Activated naive CD8-positive, alpha-beta T cell treated with anti-CD3 and anti-CD28 coated beads for 36 hours (primary cell): Measurements from ENCODE around the gene CSRNP3. TPM values are rescaled to one million over a fixed set of nuclear protein-coding genes. Genes with fewer than 3 reads are reported as not detected.

Experiments
- DNase-seq: peaks from one replicate; pipeline ENCODE4 v3.0.0; 2021
- H3K27ac Mint-ChIP-seq: one replicate; pipeline ENCODE4 v1.8.0; 2022; ENCODE audit warnings: mild to moderate bottlenecking, moderate library complexity, mixed read lengths
- H3K27me3 Mint-ChIP-seq: one replicate; pipeline ENCODE4 v1.8.0; 2022; ENCODE audit warnings: mild to moderate bottlenecking, mixed read lengths
- H3K36me3 Mint-ChIP-seq: one replicate; pipeline ENCODE4 v1.8.0; 2021; ENCODE audit warnings: mild to moderate bottlenecking, mixed read lengths
- H3K4me1 Mint-ChIP-seq: one replicate; pipeline ENCODE4 v1.8.0; 2021; ENCODE audit warnings: mixed read lengths
- H3K4me3 Mint-ChIP-seq: one replicate; pipeline ENCODE4 v1.8.0; 2022; ENCODE audit warnings: mild to moderate bottlenecking, moderate library complexity, mixed read lengths
- H3K9me3 Mint-ChIP-seq: one replicate; pipeline ENCODE4 v1.8.0; 2022; ENCODE audit warnings: mixed read lengths
- total RNA-seq, 2 experiments: library from RNA; stranded (reverse); gene quantifications; one replicate each; pipeline ENCODE4 v1.2.3, GENCODE V29; 2021

Gene CSRNP3
- total RNA-seq, 2 experiments from 2014 or later = not detected

DNA sequence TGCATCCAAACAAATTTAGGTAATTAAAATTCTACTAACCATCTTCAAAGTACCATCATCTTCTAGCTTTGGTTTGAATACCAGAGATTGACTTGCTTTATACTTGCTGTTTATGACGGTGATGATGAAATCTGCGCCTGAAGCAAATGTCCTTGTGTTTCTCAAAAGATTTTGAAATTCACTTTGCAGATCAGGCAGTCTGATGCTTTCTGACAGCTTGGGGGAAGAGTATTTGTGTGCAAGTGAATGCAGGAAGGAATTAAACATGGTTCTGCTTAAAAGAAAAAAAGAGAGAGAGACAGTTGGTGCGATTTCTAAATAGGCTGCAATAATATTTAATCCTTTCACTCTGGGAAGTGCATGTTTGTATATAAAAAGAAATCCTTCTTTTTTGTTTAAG is 29.6 kb downstream of the CSRNP3 start:
- Mint-ChIP-seq H3K4me3 (no peak overlapping the region), H3K36me3 (no peaks in the 10 kb centered on the region), H3K9me3 (no peaks in the 10 kb centered on the region), H3K4me1 (no peaks in the 10 kb centered on the region), H3K27ac (no peak overlapping the region), H3K27me3 (no peaks in the 10 kb centered on the region)
- no peak for DNase-seq

DNA sequence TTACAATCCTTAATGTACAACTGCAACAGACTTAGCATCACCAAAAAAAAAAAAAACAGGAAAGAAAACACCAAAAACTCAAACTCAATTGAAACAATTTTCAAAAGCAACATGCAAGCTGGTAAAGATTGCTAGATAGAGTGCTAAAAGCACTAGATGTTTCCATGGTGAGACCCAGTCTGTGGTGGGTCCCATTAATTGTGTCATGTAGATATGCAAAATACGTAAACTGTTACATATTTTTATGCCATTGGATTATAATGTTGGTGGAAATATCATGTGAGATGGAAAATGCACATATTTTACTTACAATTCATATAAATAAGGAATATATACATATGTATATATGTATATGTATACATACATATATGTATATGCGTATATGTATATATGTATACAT is 30.5 kb downstream of the CSRNP3 start:
- no peaks in the 10 kb centered on the region for H3K4me1 Mint-ChIP-seq
- H3K27ac Mint-ChIP-seq = no peak overlapping the region
- no peaks in the 10 kb centered on the region for H3K27me3 Mint-ChIP-seq
- no peak overlapping the region for H3K4me3 Mint-ChIP-seq
- no peaks in the 10 kb centered on the region for H3K9me3 Mint-ChIP-seq
- no peaks in the 10 kb centered on the region for H3K36me3 Mint-ChIP-seq
- no peak for DNase-seq

DNA sequence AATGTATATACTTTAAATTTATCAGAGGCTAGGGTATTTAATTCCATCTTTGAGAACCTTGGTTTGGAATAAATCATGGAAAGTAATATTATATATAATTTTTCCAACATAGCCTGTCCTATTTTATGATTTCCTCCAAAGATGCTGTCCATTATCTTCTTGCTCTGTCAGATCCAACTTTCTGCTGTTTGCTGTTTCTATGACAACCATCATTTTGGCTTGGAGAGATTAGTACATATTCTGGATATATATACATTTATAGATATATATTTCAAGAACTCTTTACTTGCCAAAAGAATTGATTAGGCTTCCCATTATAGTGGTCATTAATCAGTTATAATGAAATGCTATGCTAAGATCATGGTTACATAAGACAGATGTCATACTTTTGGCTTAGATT is 31.3 kb downstream of the CSRNP3 start:
- Mint-ChIP-seq H3K9me3 (no peaks in the 10 kb centered on the region), H3K4me3 (no peak overlapping the region), H3K27me3 (no peaks in the 10 kb centered on the region), H3K27ac (no peak overlapping the region), H3K4me1 (no peaks in the 10 kb centered on the region), H3K36me3 (no peaks in the 10 kb centered on the region)
- no peak for DNase-seq

DNA sequence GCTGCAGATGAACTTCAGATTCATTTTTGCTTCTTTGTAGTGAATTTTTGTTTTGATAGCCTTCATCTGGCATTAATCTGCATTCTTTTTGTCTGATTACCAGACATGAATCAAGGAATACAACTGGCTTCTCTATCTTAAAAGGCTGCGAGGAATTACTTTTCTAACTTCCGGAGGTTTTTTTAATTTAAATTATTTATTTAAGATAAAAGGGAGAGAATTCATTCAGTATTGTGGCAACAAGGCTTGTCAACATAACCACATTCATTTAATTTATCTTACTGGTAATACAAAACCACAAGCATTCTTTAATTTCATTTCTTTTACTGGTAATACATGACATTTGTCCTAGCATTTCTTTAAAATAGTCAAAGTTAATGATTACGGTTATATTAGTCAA is 36.0 kb downstream of the CSRNP3 start:
- Mint-ChIP-seq H3K27me3 (no peaks in the 10 kb centered on the region), H3K27ac (no peak overlapping the region), H3K4me1 (no peaks in the 10 kb centered on the region), H3K9me3 (no peaks in the 10 kb centered on the region), H3K4me3 (no peak overlapping the region), H3K36me3 (no peaks in the 10 kb centered on the region)
- DNase-seq = no peak

DNA sequence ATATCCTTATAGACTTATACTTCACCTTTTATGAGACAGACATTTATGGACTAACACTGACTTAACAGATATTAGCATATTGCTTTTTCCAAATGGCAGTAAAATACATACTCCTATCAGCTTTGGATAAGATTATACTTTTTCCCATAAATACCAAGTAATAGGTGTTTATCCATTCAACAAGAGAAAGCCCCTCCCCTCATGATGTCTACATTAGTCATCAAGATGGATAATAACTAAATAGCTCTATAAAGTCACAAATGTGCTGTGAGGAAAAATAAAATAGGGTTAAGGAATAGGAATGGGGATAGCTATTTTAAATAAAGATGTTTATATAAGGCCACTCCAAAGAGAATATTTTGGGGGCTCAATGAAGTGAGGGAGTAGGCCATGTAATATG is 39.4 kb downstream of the CSRNP3 start:
- DNase-seq = no peak
- Mint-ChIP-seq H3K4me1 (no peaks in the 10 kb centered on the region), H3K36me3 (no peaks in the 10 kb centered on the region), H3K4me3 (no peak overlapping the region), H3K27ac (no peak overlapping the region), H3K9me3 (no peaks in the 10 kb centered on the region), H3K27me3 (no peaks in the 10 kb centered on the region)

DNA sequence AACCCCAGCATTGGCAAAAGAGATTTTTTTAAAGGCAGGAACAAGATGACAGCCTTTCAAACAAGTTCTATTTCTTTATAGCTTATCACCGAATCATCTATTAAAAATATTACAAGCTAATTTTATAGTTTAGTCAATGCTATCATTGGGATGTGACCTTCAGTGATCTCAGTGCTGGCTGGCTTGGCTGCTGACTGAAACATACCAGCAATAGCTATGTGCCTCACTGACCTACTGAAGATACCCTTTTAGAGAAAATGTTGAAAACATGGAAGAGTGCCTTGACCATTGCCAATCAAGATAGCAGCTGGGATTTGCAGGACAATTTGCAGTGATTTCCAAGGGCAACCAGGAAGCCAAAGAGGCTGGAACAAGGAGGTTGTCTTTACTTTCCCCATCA is 44.0 kb downstream of the CSRNP3 start:
- Mint-ChIP-seq H3K9me3 (no peaks in the 10 kb centered on the region), H3K4me1 (no peaks in the 10 kb centered on the region), H3K36me3 (no peaks in the 10 kb centered on the region), H3K4me3 (no peak overlapping the region), H3K27ac (no peak overlapping the region), H3K27me3 (no peaks in the 10 kb centered on the region)
- DNase-seq = no peak

DNA sequence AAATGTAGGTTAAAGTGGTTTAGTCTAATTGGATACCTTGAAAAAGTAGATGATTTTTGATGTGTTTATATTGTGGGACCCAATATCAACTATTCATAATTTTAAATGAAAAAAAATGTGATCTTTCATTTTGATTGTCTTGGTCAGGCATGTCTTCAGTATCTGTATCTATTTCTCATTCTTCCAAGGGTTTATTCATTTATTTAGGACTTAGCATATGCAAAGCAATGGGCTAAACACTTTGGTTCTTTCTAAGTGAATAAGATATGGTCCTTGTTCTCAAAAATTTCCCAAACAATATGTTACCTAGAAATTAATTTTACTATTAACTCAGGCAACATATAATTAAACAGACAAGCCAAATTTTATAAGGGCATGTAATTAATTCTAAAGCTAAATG is 49.1 kb downstream of the CSRNP3 start:
- H3K9me3 Mint-ChIP-seq = no peaks in the 10 kb centered on the region
- H3K27ac Mint-ChIP-seq = no peak overlapping the region
- no peak for DNase-seq
- no peaks in the 10 kb centered on the region for H3K27me3 Mint-ChIP-seq
- no peaks in the 10 kb centered on the region for H3K4me1 Mint-ChIP-seq
- H3K36me3 Mint-ChIP-seq = no peaks in the 10 kb centered on the region
- no peak overlapping the region for H3K4me3 Mint-ChIP-seq

DNA sequence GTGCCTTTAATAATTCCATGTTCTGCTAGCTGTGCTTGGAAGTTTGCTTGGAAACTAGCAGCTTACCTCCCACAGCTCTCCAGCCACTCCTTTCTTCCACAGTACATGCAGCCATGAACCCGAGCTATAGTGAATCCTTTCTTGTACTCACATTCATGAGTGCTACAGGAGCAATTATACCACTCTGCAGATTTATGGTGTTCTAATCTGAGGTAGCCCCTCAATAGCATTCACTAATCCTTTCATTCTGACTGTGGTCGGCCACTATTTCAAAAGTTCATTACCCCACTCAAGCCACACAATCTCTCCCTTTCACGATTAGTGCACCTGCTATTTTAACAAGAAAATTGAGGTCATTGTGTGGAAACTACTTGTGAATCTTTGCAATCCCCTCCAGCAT is 53.2 kb downstream of the CSRNP3 start:
- no peaks in the 10 kb centered on the region for H3K36me3 Mint-ChIP-seq
- no peaks in the 10 kb centered on the region for H3K27me3 Mint-ChIP-seq
- H3K27ac Mint-ChIP-seq = no peak overlapping the region
- no peak for DNase-seq
- no peaks in the 10 kb centered on the region for H3K4me1 Mint-ChIP-seq
- H3K9me3 Mint-ChIP-seq = no peaks in the 10 kb centered on the region
- H3K4me3 Mint-ChIP-seq = no peak overlapping the region

DNA sequence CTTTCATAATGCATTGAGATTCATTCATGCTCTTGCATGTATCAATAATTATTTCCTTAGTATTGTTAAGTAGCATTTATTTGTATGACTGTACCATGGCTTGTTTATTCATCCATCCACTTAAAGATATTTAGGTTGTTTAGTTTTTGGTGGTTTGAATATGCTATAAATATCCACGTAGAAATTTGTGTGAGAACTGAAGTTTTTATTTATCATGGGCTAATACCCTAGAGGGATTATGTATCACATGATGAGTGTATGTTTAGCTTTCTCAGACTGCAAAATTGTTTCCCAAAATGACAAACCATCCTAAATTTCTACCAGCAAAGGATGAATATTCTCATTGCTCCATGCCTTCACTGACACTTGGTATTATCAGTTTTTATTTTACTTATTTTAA is 55.2 kb downstream of the CSRNP3 start:
- no peaks in the 10 kb centered on the region for H3K36me3 Mint-ChIP-seq
- no peak overlapping the region for H3K27ac Mint-ChIP-seq
- DNase-seq = no peak
- no peaks in the 10 kb centered on the region for H3K27me3 Mint-ChIP-seq
- no peaks in the 10 kb centered on the region for H3K4me1 Mint-ChIP-seq
- H3K4me3 Mint-ChIP-seq = no peak overlapping the region
- no peaks in the 10 kb centered on the region for H3K9me3 Mint-ChIP-seq

DNA sequence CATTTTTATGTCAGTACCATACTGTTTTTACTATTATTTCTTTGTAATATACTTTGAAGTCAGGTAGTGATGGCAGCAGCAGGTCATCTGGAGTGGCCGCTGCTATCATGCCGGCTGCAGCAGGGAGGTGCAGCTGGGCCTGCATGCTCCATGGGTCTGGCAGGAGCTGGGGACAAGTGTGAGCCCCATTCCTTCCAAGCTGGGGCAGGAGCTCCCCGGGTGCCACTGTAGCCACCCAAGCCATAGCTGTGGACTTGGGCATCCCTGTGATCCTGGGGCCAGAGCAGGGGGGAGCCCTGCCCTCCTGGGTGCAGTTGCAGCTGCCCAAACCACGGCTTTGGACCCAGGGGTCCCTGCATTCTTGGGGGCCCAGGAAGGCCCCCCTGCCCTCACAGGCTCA is 59.2 kb downstream of the CSRNP3 start:
- Mint-ChIP-seq H3K27ac (no peak overlapping the region), H3K9me3 (peaks cover 2% of the 10 kb centered on the region), H3K4me3 (no peak overlapping the region), H3K27me3 (no peaks in the 10 kb centered on the region), H3K36me3 (no peaks in the 10 kb centered on the region), H3K4me1 (no peaks in the 10 kb centered on the region)
- DNase-seq = no peak

DNA sequence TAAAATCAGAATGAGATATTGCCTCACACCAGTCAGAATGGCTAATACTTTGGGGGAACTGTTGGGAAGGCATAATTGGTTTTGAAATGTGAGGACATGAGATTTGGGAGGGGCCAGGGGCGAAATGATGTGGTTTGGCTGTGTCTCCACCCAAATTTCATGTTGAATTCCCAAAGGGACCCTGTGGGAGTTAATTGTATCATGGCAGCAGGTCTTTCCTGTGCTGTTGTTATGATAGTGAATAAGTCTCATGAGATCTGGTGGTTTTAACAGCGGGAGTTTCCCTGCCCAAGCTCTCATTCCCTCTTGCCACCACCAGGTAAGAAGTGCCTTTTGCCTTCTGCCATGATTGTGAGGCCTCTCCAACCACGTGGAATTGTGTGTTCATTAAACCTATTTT is 59.6 kb downstream of the CSRNP3 start:
- H3K4me3 Mint-ChIP-seq = no peak overlapping the region
- H3K27ac Mint-ChIP-seq = no peak overlapping the region
- H3K4me1 Mint-ChIP-seq = no peaks in the 10 kb centered on the region
- no peak for DNase-seq
- H3K9me3 Mint-ChIP-seq = peaks cover 2% of the 10 kb centered on the region
- no peaks in the 10 kb centered on the region for H3K27me3 Mint-ChIP-seq
- no peaks in the 10 kb centered on the region for H3K36me3 Mint-ChIP-seq

DNA sequence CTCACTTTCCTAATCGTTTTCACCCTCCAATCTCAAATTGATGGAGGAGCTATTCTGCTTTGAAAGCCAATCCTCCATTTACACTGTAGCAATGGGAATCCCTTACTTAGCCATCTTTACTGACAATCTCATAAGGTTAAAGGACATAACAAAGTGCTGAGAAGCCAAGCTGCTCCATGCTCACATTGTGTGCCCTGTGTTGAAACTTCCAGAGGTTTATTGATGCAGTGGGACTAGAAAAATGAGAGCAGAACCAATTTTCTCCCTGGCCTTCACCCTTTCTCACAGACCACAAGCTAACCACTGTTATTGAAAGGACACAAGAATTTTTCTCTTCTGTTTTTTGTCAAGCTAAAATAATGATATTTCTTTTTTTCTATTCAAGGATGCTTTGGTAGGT is 63.8 kb downstream of the CSRNP3 start:
- Mint-ChIP-seq H3K27me3 (no peaks in the 10 kb centered on the region), H3K9me3 (peaks cover 2% of the 10 kb centered on the region)

DNA sequence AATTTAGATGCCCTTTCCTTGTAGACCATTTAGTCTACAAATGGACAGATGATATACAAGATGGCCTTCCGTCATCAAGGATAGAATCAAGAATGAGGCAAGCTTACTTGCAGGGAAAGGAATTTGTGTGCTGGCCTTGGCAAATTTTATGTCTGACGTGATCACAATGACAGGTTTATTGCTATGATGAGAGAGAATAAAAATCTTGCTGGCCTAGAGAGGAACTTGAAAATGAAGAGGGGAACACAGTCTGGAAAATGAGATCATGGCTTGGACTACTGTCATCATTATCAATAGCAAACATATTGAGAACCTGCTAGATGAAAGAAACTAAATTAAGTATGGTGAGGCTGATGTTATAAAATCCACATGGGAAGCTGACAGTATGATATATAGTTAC is 66.0 kb downstream of the CSRNP3 start:
- DNase-seq = no peak
- H3K4me3 Mint-ChIP-seq = no peak overlapping the region
- no peaks in the 10 kb centered on the region for H3K36me3 Mint-ChIP-seq
- no peaks in the 10 kb centered on the region for H3K4me1 Mint-ChIP-seq
- no peak overlapping the region for H3K27ac Mint-ChIP-seq
- no peaks in the 10 kb centered on the region for H3K27me3 Mint-ChIP-seq
- peaks cover 2% of the 10 kb centered on the region for H3K9me3 Mint-ChIP-seq

More for the DNA sequence above, 63.8 kb downstream of the CSRNP3 start:
- H3K27ac Mint-ChIP-seq = no peak overlapping the region
- DNase-seq = no peak
- H3K36me3 Mint-ChIP-seq = no peaks in the 10 kb centered on the region
- no peaks in the 10 kb centered on the region for H3K4me1 Mint-ChIP-seq
- H3K4me3 Mint-ChIP-seq = no peak overlapping the region

DNA sequence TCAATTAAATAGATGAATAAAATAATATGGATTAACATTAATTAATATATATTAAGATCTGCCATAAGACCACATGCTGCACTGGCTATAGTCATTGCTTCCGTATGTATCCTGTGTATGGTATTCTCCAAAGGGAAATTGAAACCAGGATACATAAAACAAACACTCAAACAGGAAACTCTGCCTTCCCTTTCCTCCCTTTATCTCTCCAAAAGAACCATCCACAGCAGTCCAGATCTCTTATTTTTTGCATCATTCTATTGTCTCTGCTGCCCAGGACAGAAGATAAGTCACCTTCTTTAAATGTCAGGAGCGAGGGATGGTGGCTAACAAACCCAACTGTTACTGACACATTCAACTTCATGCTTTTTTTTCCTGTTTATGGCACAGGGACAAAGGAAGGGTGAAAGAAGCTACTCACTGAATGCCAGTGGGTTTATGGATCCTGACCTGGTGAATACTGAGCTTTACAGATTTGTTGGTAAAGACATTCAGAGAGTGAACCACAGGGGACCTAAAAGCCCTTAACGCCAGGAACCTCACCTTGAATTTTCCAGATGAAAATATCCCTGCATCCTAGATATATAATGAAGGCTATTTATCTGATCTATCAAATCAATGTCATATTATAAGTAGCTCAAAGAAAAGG is 67.5 kb downstream of the CSRNP3 start:
- H3K36me3 Mint-ChIP-seq = no peaks in the 10 kb centered on the region

DNA sequence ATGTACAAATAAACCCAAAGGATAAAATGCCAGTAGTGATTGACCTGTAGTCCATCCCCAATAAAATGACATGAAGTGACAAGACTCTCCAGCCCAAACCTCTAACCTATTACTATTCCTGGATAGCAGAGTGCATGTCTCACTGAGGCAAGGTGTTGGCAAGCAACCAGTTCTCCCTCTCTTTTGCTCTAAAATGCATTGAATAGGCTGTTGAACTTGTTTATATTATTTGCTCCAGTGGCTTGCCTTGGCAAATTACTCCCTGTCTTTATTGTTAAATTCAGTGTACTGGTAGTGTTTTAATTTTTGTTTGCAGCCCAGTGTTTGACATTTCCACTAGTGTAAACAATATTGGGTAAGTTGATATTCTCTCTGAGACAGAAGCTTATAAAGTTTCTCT is 70.5 kb downstream of the CSRNP3 start:
- Mint-ChIP-seq H3K9me3 (no peaks in the 10 kb centered on the region), H3K36me3 (no peaks in the 10 kb centered on the region), H3K4me1 (no peaks in the 10 kb centered on the region), H3K27me3 (no peaks in the 10 kb centered on the region), H3K27ac (no peak overlapping the region), H3K4me3 (no peak overlapping the region)
- DNase-seq = no peak

More for the DNA sequence above, 67.5 kb downstream of the CSRNP3 start:
- no peak for DNase-seq
- H3K27me3 Mint-ChIP-seq = no peaks in the 10 kb centered on the region
- H3K9me3 Mint-ChIP-seq = no peaks in the 10 kb centered on the region
- no peak overlapping the region for H3K27ac Mint-ChIP-seq
- H3K4me1 Mint-ChIP-seq = no peaks in the 10 kb centered on the region
- no peak overlapping the region for H3K4me3 Mint-ChIP-seq

DNA sequence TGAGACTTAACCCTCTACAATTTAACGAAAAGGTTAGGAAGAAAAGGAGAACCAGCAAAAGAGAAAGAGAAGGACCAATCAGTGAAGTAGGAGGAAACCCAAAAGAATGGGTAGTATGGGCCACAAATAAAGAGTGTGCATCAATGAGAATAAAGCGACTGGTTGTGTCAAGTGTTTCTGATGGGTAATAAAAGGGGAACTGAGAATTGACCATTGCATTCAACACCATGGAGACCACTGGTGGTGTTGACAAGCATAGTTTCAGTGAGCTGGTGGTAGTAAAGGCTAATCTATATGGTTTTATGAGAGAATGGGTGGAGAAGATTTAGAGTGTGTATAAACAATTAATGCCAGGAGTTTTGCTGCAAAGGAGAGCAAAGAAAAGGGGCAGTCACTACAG is 75.4 kb downstream of the CSRNP3 start:
- Mint-ChIP-seq H3K27me3 (no peaks in the 10 kb centered on the region), H3K36me3 (no peaks in the 10 kb centered on the region), H3K27ac (no peak overlapping the region), H3K9me3 (no peaks in the 10 kb centered on the region), H3K4me1 (no peaks in the 10 kb centered on the region), H3K4me3 (no peak overlapping the region)
- no peak for DNase-seq

DNA sequence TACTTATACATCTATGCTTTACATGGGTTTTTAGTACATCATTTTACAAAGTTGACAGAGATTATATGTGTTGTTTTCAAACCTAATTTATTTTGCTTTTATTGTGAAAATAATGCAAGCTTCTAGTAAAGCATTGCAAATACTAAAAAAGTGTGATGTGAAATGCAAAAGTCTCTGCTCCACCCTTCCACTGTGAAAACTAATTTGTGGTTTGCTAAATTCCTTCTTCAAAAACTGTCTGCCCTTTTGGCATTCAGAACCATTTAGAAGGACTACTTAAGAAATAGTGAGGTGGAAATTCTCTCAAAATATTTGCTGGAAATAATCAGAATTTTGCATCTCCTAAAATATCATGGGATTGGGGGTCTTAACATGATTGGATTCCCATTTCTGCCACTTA is 78.4 kb downstream of the CSRNP3 start:
- no peaks in the 10 kb centered on the region for H3K4me1 Mint-ChIP-seq
- H3K9me3 Mint-ChIP-seq = no peaks in the 10 kb centered on the region
- H3K27me3 Mint-ChIP-seq = no peaks in the 10 kb centered on the region
- no peaks in the 10 kb centered on the region for H3K36me3 Mint-ChIP-seq
- DNase-seq = no peak
- no peak overlapping the region for H3K27ac Mint-ChIP-seq
- H3K4me3 Mint-ChIP-seq = no peak overlapping the region
